ENCODE measurements around the gene NMNAT3. TPM values are rescaled to one million over a fixed set of nuclear protein-coding genes. Genes with fewer than 3 reads are reported as not detected.

The NMNAT3 gene
- total RNA-seq, 4 donors from 2014 or later = 10.3 to 16.5 (median 12.6) TPM

DNA sequence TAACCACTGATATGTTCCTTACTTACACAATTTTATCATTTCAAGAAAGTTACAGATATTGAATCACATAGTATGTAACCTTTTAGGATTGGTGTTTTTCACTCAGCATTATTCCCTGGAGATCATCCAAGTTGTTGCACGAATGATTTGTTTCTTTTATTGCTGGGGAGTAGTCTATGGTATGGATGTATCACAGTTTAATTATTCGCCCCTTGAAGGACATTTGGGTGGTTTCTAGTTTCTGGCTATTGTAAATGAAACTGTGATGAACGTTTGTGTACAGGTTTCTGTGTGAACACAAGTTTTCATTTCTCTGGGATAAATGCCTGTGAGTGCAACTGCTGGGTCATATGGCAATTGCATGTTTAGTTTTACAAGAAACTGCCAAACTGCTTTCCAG is 68.8 kb downstream of the NMNAT3 start:
- H3K36me3 ChIP-seq = no peaks in the 10 kb centered on the region
- H3K27me3 ChIP-seq = no peaks in the 10 kb centered on the region
- no peak overlapping the region for H3K4me3 ChIP-seq (replicated peaks in 1 of 3)
- no peak for DNase-seq
- H3K4me1 ChIP-seq = no peaks in the 10 kb centered on the region
- no peaks in the 10 kb centered on the region for H3K9me3 ChIP-seq
- 75 to 78% methylated on average over 3 of the region's 3 CpGs for WGBS, 2 donors
- intact Hi-C loops (cut with DNase I) = no loop called here
- TF ChIP-seq POLR2A (IDR thresholded peaks at IDR 0.05) = no peak
- TF ChIP-seq, protein P1, sequence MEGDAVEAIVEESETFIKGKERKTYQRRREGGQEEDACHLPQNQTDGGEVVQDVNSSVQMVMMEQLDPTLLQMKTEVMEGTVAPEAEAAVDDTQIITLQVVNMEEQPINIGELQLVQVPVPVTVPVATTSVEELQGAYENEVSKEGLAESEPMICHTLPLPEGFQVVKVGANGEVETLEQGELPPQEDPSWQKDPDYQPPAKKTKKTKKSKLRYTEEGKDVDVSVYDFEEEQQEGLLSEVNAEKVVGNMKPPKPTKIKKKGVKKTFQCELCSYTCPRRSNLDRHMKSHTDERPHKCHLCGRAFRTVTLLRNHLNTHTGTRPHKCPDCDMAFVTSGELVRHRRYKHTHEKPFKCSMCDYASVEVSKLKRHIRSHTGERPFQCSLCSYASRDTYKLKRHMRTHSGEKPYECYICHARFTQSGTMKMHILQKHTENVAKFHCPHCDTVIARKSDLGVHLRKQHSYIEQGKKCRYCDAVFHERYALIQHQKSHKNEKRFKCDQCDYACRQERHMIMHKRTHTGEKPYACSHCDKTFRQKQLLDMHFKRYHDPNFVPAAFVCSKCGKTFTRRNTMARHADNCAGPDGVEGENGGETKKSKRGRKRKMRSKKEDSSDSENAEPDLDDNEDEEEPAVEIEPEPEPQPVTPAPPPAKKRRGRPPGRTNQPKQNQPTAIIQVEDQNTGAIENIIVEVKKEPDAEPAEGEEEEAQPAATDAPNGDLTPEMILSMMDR (IDR thresholded peaks at IDR 0.05) = no peak
- H3K27ac ChIP-seq = no peak overlapping the region

DNA sequence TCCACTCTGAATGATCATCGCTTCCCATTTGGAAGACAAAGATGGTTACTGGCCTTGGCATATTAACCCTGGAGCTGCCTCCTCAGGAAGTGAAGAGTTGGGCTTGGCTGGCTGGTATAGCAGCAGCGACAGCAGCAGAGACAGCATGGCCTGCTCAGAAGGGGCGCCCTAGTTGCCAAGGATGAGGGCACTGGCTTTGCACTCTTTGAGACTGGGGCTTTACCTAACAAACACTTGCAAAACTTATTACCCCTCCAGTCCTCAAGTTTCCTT is 69.7 kb downstream of the NMNAT3 start:
- Histone ChIP-seq H3K9me3 (no peaks in the 10 kb centered on the region), H3K27me3 (no peaks in the 10 kb centered on the region), H3K4me1 (no peaks in the 10 kb centered on the region), H3K27ac (no peak overlapping the region), H3K4me3 (replicated peaks in 1 of 3) (no peak overlapping the region), H3K36me3 (no peaks in the 10 kb centered on the region)
- WGBS, 2 donors = 93 to 100% methylated on average over 3 of the region's 3 CpGs
- intact Hi-C loops (cut with DNase I) = no loop called here
- TF ChIP-seq, protein P1 (IDR thresholded peaks at IDR 0.05) = no peak
- no peak for TF ChIP-seq POLR2A (IDR thresholded peaks at IDR 0.05)
- DNase-seq = no peak

DNA sequence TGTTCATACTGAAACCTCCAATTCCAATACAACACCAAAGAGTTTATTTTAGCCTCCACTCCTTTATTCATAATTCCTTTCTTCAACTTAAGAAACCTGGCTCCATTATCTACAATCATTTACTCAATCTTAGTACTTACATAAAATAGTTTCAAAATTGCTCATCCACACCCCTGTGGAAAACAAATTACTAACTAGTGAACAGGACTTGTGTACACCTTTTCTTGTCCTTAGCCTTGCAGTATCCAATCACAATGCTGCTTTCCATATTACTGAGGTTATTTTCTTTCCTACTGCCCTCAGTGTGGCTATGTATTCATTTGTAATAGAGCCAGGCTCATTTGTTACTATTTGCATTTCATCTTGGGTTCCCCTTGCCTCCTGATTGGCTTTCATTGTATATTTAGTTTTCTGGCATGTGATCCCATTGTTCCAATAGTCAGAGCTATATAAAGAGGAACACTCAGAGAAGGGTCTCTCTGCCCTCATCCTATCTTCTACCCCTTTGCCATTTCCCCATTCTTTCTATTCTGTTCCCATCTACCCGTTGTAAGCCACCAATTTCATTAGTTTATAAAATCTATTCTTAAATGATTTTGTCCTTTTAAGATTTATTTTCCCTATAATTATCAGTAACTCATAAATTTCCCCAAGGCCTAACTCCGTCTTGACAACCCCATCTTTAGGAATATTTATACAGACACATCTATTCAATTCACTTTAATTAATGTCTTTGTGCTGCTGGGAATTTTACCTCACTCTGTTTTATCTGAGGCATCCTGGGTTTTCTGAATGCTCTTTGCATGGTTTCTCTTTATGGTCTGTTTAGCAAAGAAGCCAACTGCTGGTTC is 70.3 kb downstream of the NMNAT3 start:
- 93 to 95% methylated on average over 2 of the region's 2 CpGs for WGBS, 2 donors
- no peak overlapping the region for H3K4me3 ChIP-seq (replicated peaks in 1 of 3)
- H3K27ac ChIP-seq = no peak overlapping the region
- TF ChIP-seq, protein P1 (IDR thresholded peaks at IDR 0.05) = no peak
- no peak for TF ChIP-seq POLR2A (IDR thresholded peaks at IDR 0.05)
- intact Hi-C loops (cut with DNase I) = no loop called here
- H3K9me3 ChIP-seq = no peaks in the 10 kb centered on the region
- no peaks in the 10 kb centered on the region for H3K36me3 ChIP-seq
- no peak for DNase-seq
- H3K27me3 ChIP-seq = no peaks in the 10 kb centered on the region
- H3K4me1 ChIP-seq = no peaks in the 10 kb centered on the region

DNA sequence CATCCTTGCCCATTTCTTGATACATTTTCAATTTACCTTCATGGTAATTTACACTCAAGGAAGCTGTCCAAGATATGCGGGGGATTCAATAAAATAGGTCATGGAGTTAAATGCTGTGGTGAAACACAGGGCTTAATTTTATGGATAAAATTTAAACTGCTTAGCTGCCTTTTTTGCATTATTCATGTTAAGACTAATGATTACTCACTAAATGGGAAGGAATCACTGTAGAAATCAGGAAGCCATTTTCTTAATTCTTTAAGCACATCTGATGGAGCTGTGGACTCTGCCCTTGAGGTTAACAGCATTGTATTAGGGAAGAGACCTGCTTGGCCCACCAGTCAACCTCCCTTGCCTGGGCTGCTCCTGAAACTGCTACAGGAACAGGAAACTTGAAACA is 75.8 kb downstream of the NMNAT3 start:
- 87 to 98% methylated on average over 1 of the region's 1 CpG for WGBS, 2 donors
- intact Hi-C loops (cut with DNase I) = no loop called here
- H3K4me1 ChIP-seq = no peaks in the 10 kb centered on the region
- TF ChIP-seq POLR2A (IDR thresholded peaks at IDR 0.05) = no peak
- TF ChIP-seq, protein P1 (IDR thresholded peaks at IDR 0.05) = no peak
- no peaks in the 10 kb centered on the region for H3K36me3 ChIP-seq
- H3K9me3 ChIP-seq = no peaks in the 10 kb centered on the region
- H3K27ac ChIP-seq = no peak overlapping the region
- DNase-seq = no peak
- no peaks in the 10 kb centered on the region for H3K27me3 ChIP-seq
- no peak overlapping the region for H3K4me3 ChIP-seq (replicated peaks in 1 of 3)

DNA sequence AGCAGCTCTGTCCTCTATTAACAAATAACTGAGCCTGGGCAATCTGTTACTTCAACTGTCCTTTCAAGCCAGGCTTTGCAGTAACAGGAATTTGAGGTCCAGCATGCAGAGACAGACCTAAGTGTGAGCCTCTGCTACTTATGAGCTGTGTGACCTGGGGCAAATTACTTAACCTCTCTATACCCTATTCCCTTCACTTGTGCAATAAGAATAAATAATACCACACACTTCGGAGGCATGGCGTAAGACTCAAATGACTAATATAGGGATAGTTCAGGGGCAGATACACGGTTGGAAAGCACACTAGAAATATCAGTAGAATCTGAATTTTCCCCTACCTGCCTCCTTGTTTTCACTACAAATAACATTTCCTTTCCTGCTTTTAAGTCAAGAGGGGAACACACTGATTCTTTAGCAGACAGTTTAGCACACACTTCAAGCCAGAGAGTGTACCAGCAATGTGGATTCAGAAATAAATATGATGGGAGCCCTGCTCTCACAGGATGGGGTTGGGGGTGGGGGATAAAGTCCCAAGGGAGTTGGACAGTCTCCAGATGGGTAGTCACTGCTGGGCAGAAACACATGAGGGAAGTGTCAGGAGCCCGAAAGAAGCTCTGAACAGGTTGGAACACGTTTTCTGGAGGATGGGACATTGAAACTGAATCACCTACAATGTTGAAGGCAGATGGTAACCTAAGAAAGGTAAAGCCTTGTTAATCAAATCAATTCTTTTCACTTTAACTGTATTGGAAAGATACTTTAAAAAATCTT is 76.4 kb downstream of the NMNAT3 start:
- 70 to 80% methylated on average over 5 of the region's 5 CpGs for WGBS, 2 donors
- Histone ChIP-seq H3K9me3 (no peaks in the 10 kb centered on the region), H3K27me3 (no peaks in the 10 kb centered on the region), H3K4me3 (replicated peaks in 1 of 3) (no peak overlapping the region), H3K27ac (no peak overlapping the region), H3K36me3 (no peaks in the 10 kb centered on the region), H3K4me1 (no peaks in the 10 kb centered on the region)
- no peak for DNase-seq
- TF ChIP-seq POLR2A (IDR thresholded peaks at IDR 0.05) = no peak
- TF ChIP-seq, protein P1 (IDR thresholded peaks at IDR 0.05) = no peak
- intact Hi-C loops (cut with DNase I) = no loop called here

All from thyroid gland (tissue), 4 donors.